Kidney (tissue), 14 donors: Measurements from ENCODE around the gene AOC2. TPM values are rescaled to one million over a fixed set of nuclear protein-coding genes. Genes with fewer than 3 reads are reported as not detected.
"Not testable (repeated sequence)": the region's sequence is repeated elsewhere in the genome, so short reads cannot be mapped to it uniquely, and the experiment has no call there.

ENCODE experiments used
- DNase-seq, 5 donors: peaks; one replicate each; pipeline ENCODE4 v3.0.0-alpha.2; 2013 to 2020
- FAIRE-seq: peaks from 2 replicates; lab custom pipeline; 2012; peaks lifted over from hg19 to GRCh38; lab: Jason Lieb, UNC
- H3K27ac ChIP-seq, 2 donors: one replicate each; pipeline ENCODE4 v1.7.0; 2013; ENCODE audit warnings: low read depth in 2 of 2, low read length in 2 of 2, inconsistent platforms in 1 of 2
- H3K27me3 ChIP-seq: one replicate; pipeline ENCODE4 v1.7.1; 2013; ENCODE audit warnings: low read length, inconsistent platforms; ENCODE audit not compliant: control insufficient read depth, insufficient read depth
- H3K36me3 ChIP-seq, 3 donors: one replicate each; pipeline versions ENCODE4 v1.7.0 to v1.7.1; 2013; ENCODE audit warnings: low read length in 3 of 3, control low read depth in 1 of 3, inconsistent platforms in 1 of 3; ENCODE audit not compliant: insufficient read depth in 3 of 3, control insufficient read depth in 2 of 3
- H3K4me1 ChIP-seq, 3 donors: one replicate each; pipeline versions ENCODE4 v1.7.0 to v1.7.1; 2013; ENCODE audit warnings: low read length in 3 of 3, inconsistent platforms in 1 of 3, low read depth in 1 of 3; ENCODE audit not compliant: control insufficient read depth in 2 of 3, insufficient read depth in 2 of 3
- H3K4me3 ChIP-seq, 3 donors: one replicate each; pipeline versions ENCODE4 v1.7.0 to v1.8.1; 2013; ENCODE audit warnings: low read length in 3 of 3, control low read depth in 1 of 3, inconsistent platforms in 1 of 3
- H3K9ac ChIP-seq, 3 donors: one replicate each; pipeline versions ENCODE4 v1.7.0 to v1.7.1; 2013; ENCODE audit warnings: low read length in 3 of 3, control low read depth in 1 of 3, inconsistent platforms in 1 of 3
- H3K9me3 ChIP-seq, 3 donors: one replicate each; pipeline versions ENCODE4 v1.7.0 to v1.7.1; 2013; ENCODE audit warnings: low read length in 3 of 3, control low read depth in 1 of 3, inconsistent platforms in 1 of 3; ENCODE audit not compliant: control insufficient read depth in 2 of 3, insufficient read depth in 1 of 3
- CTCF ChIP-seq: IDR thresholded peaks from 3 replicates; pipeline ENCODE4 v1.5.1; 2012; ENCODE audit warnings: mild to moderate bottlenecking, moderate library complexity, borderline replicate concordance; ENCODE audit not compliant: insufficient read depth; ENCODE audit errors: extremely low read depth
- intact Hi-C: fragments of 100-400 bp; cut with DNase I; formaldehyde crosslinking; loops from one replicate; pipeline ENCODE4 v1.11.1; 2022
- polyA plus RNA-seq: library from polyadenylated mRNA; stranded (reverse); fragments of 350-450 nt; fragmentation: Illumina TruSeq; extraction: RNeasy Lipid Tissue Mini Kit (QIAGEN cat#74804); gene quantifications from one replicate; pipeline ENCODE4 v1.2.3, GENCODE V29; 2014; ENCODE audit warnings: low read depth, low replicate concordance; ENCODE audit not compliant: insufficient read depth
- total RNA-seq: library from RNA; stranded (reverse); fragmentation: NEBNext Ultra II Directional; extraction: Animal tissue kit (Norgen Biotek cat#: 25700); gene quantifications from one replicate; pipeline ENCODE4 v1.2.1, GENCODE V29; 2021
- donor health status: control.
- donor health status: control.
- donor health status: control.
- donor health status: control.
- donor health status: control.
- donor health status: DM: yes; HTN: yes; CAD: no.
- donor health status: Normal renal cell carcinoma (clear cell type).

Gene AOC2
- total and polyA plus RNA-seq, 2 donors from 2014 or later: 0.58 to 1.2 TPM

GRCh38 chr17:42872251-42872965, 28.0 kb downstream of the AOC2 start:
- Histone ChIP-seq H3K27ac (no peak overlapping the region), H3K27me3 (no peaks in the 10 kb centered on the region), H3K4me3 (no peak overlapping the region), H3K9ac (no peak overlapping the region), H3K4me1 (peaks cover 0 to 4% (median 0%) of the 10 kb centered on the region in 3 donors), H3K9me3 (no peaks in the 10 kb centered on the region), H3K36me3 (peaks cover 0 to 3% (median 0%) of the 10 kb centered on the region in 3 donors)
- DNase-seq: peak in 1 of 5 donors; percentile 44
- FAIRE-seq: no peak
- intact Hi-C loops: no loop called here
- TF ChIP-seq CTCF: no peak

GRCh38 chr17:42873315-42873714, 28.9 kb downstream of the AOC2 start:
- no peak for TF ChIP-seq CTCF

GRCh38 chr17:42873932-42874695, 29.7 kb downstream of the AOC2 start:
- H3K4me3 ChIP-seq, intact Hi-C loops, H3K36me3 ChIP-seq, H3K27ac ChIP-seq, H3K27me3 ChIP-seq, H3K9ac ChIP-seq, H3K9me3 ChIP-seq, FAIRE-seq: not testable (repeated sequence)
- H3K4me1 ChIP-seq: peaks cover 0 to 11% (median 9%) of the 10 kb centered on the region in 3 donors
- peak in 1 of 5 donors; percentile 21 for DNase-seq

More at GRCh38 chr17:42873315-42873714, 28.9 kb downstream of the AOC2 start:
- Histone ChIP-seq H3K36me3 (peaks cover 0 to 3% (median 0%) of the 10 kb centered on the region in 3 donors), H3K27me3 (no peaks in the 10 kb centered on the region), H3K4me1 (peaks cover 0 to 5% (median 2%) of the 10 kb centered on the region in 3 donors), H3K4me3 (no peak overlapping the region), H3K27ac (no peak overlapping the region), H3K9me3 (no peaks in the 10 kb centered on the region), H3K9ac (no peak overlapping the region)
- FAIRE-seq (no peak), DNase-seq (peak in 2 of 5 donors; percentile 5 to 60)
- intact Hi-C loops: no loop called here

- TF ChIP-seq CTCF: no peak
- Histone ChIP-seq H3K36me3 (peaks cover 0 to 3% (median 0%) of the 10 kb centered on the region in 3 donors), H3K9ac (peak overlapping the region in 2 of 3 donors; percentile 6 to 42), H3K27me3 (no peaks in the 10 kb centered on the region), H3K4me1 (peaks cover 0 to 13% (median 9%) of the 10 kb centered on the region in 3 donors), H3K9me3 (no peaks in the 10 kb centered on the region), H3K4me3 (peak overlapping the region in 2 of 3 donors; percentile 28 to 58), H3K27ac (peak overlapping the region; percentile 5 to 34)
- intact Hi-C loops: no loop called here
- FAIRE-seq (no peak), DNase-seq (peak in 1 of 5 donors; percentile 60)
Observed at GRCh38 chr17:42877037-42877436, 32.7 kb downstream of the AOC2 start.
